Pancreas (tissue), 10 donors: ENCODE data around the gene TNPO3. TPM values are rescaled to one million over a fixed set of nuclear protein-coding genes. Genes with fewer than 3 reads are reported as not detected.
"Not testable (repeated sequence)": the region's sequence is repeated elsewhere in the genome, so short reads cannot be mapped to it uniquely, and the experiment has no call there.

Experiments used
- ATAC-seq, 4 donors: fragments of 200-7000 bp; cut with Tn5 transposase; one replicate each; pipeline versions ENCODE4 v1.8.0 to v1.9.1; 2020; ENCODE audit warnings: mild to moderate bottlenecking in 4 of 4, moderate library complexity in 4 of 4
- DNase-seq, 6 donors: peaks; one replicate each; pipeline ENCODE4 v3.0.0-alpha.2; 2020
- FAIRE-seq: peaks from 2 replicates; lab custom pipeline; 2012; peaks lifted over from hg19 to GRCh38; lab: Jason Lieb, UNC
- H3K27ac ChIP-seq, 4 donors: fragments of 200-600 bp; sonication (generic); 1 replicate in 3 of 4; 2 replicates in 1 of 4; pipeline versions ENCODE4 v1.5.0 to v1.8.0; 2020
- H3K27me3 ChIP-seq, 4 donors: fragments of 200-600 bp; one replicate each; pipeline ENCODE4 v1.8.0; 2021
- H3K36me3 ChIP-seq, 3 donors: fragments of 200-600 bp; sonication (generic) in 1 of 3; one replicate each; pipeline versions ENCODE4 v1.5.0 to v1.8.0; 2020 to 2021
- H3K4me1 ChIP-seq, 3 donors: fragments of 200-600 bp; one replicate each; pipeline ENCODE4 v1.8.0; 2021
- H3K4me3 ChIP-seq, 4 donors: fragments of 200-600 bp; sonication (generic) in 2 of 4; one replicate each; pipeline versions ENCODE4 v1.5.0 to v1.8.0; 2020 to 2021
- H3K9me3 ChIP-seq, 4 donors: fragments of 200-600 bp; one replicate each; pipeline ENCODE4 v1.8.0; 2021
- WGBS, 2 donors: extraction: QIAGEN DNeasy Blood & Tissue Kit; methylation state at CpG; one replicate each; pipeline ENCODE4 v1.1.7; 2013; 5-methylcytosine and 5-hydroxymethylcytosine counted together
- intact Hi-C, 3 donors: fragments of 100-400 bp; cut with DNase I; formaldehyde crosslinking; loops; one replicate each; pipeline versions ENCODE4 v1.11.1 to v1.14.2; 2022
- polyA plus RNA-seq, 2 donors: library from polyadenylated mRNA; stranded (reverse); fragments of 200-250 nt; gene quantifications; one replicate each; pipeline ENCODE4 v1.2.3, GENCODE V29; 2013
- total RNA-seq, 6 donors: library from RNA; stranded (reverse); fragmentation: NEBNext Ultra II Directional in 4 of 6; extraction: Animal tissue kit (Norgen Biotek cat#: 25700) in 4 of 6; gene quantifications; one replicate each; pipeline versions ENCODE4 v1.2.1 to v1.2.4, GENCODE V29; 2021 to 2023
- TF ChIP-seq, protein P1 (sequence below), 4 donors: fragments of 200-600 bp; sonication (generic) in 3 of 4; IDR thresholded peaks; one replicate each; pipeline versions ENCODE4 v1.5.0 to v1.8.0; 2021; ENCODE audit warnings: antibody characterized with exemption in 4 of 4
- donor health status: healthy with polysubstance abuse.
- donor health status: DM: no; HTN: no; CAD: no; lungs with moderate emphysema.
- donor health status: DM: no; HTN: no; CAD: no.
- donor health status: control.
- donor health status: control.
- donor health status: Bipolar disorder and iron deficiency.
- donor health status: DM: yes; HTN: yes; CAD: no.
- donor health status: DM: no; HTN: no; CAD: no.
- donor health status: DM: no; HTN: no; CAD: no.
- donor health status: DM: yes; HTN: yes; CAD: no.

TNPO3 gene
- total and polyA plus RNA-seq, 8 donors, result 6.5 to 20.7 (median 14.6) TPM

- TF ChIP-seq, protein P1, sequence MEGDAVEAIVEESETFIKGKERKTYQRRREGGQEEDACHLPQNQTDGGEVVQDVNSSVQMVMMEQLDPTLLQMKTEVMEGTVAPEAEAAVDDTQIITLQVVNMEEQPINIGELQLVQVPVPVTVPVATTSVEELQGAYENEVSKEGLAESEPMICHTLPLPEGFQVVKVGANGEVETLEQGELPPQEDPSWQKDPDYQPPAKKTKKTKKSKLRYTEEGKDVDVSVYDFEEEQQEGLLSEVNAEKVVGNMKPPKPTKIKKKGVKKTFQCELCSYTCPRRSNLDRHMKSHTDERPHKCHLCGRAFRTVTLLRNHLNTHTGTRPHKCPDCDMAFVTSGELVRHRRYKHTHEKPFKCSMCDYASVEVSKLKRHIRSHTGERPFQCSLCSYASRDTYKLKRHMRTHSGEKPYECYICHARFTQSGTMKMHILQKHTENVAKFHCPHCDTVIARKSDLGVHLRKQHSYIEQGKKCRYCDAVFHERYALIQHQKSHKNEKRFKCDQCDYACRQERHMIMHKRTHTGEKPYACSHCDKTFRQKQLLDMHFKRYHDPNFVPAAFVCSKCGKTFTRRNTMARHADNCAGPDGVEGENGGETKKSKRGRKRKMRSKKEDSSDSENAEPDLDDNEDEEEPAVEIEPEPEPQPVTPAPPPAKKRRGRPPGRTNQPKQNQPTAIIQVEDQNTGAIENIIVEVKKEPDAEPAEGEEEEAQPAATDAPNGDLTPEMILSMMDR (IDR thresholded peaks at IDR 0.05), result no peak
- Histone ChIP-seq H3K9me3 (no peaks in the 10 kb centered on the region), H3K27me3 (no peaks in the 10 kb centered on the region), H3K36me3 (no peaks in the 10 kb centered on the region), H3K4me1 (peaks cover 0 to 19% (median 18%) of the 10 kb centered on the region in 3 donors), H3K27ac (no peak overlapping the region), H3K4me3 (no peak overlapping the region)
- FAIRE-seq (no peak), ATAC-seq (no peak), DNase-seq (no peak)
- WGBS, 2 donors, result 11 to 15% methylated on average over 1 of the region's 1 CpG
- intact Hi-C loops, result no loop called here
Observed at GRCh38 chr7:129052441-129052840, 2.5 kb downstream of the TNPO3 start.

DNA sequence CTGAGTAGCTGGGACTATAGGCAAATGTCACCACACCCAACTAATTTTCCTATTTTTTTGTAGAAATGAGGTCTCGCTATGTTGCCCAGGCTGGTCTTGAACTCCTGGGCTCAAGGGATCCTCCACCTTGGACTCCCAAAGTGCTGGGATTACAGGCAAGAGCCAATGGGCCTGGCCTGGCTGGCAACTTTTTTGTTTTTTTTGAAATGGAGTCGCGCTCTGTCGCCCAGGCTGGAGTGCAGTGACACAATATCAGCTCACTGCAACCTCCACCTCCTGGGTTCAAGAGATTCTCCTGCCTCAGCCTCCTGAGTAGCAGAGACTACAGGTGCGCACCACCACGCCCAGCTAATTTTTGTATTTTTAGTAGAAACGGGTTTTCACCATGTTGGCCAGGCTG, 3.5 kb downstream of the TNPO3 start:
- H3K4me1 ChIP-seq, result peaks cover 0 to 19% (median 18%) of the 10 kb centered on the region in 3 donors
- H3K27ac ChIP-seq, H3K36me3 ChIP-seq, H3K27me3 ChIP-seq, FAIRE-seq, intact Hi-C loops, ATAC-seq, H3K9me3 ChIP-seq, DNase-seq, H3K4me3 ChIP-seq: not testable (repeated sequence)
- WGBS, 2 donors, result 96 to 97% methylated on average over 7 of the region's 7 CpGs

GRCh38 chr7:129047761-129048160, 7.2 kb downstream of the TNPO3 start:
- FAIRE-seq (no peak), ATAC-seq (no peak), DNase-seq (no peak)
- 98% methylated on average over 2 of the region's 2 CpGs for WGBS, 2 donors
- TF ChIP-seq, protein P1 (IDR thresholded peaks at IDR 0.05), result no peak
- H3K27ac ChIP-seq, result no peak overlapping the region
- no peaks in the 10 kb centered on the region for H3K27me3 ChIP-seq
- intact Hi-C loops, result no loop called here
- no peaks in the 10 kb centered on the region for H3K36me3 ChIP-seq
- no peak overlapping the region for H3K4me3 ChIP-seq
- H3K4me1 ChIP-seq, result peaks cover 0 to 8% (median 3%) of the 10 kb centered on the region in 3 donors
- H3K9me3 ChIP-seq, result no peaks in the 10 kb centered on the region

- H3K27me3 ChIP-seq, result no peaks in the 10 kb centered on the region
- no peak overlapping the region for H3K27ac ChIP-seq
- no peaks in the 10 kb centered on the region for H3K4me1 ChIP-seq
- peak in 2 of 4 donors; percentile 13 to 48 for ATAC-seq
- TF ChIP-seq, protein P1 (IDR thresholded peaks at IDR 0.05), result no peak
- FAIRE-seq, result no peak
- no peaks in the 10 kb centered on the region for H3K9me3 ChIP-seq
- no peaks in the 10 kb centered on the region for H3K36me3 ChIP-seq
- intact Hi-C loops, result no loop called here
- WGBS, 2 donors, result 51 to 70% methylated on average over 4 of the region's 4 CpGs
- H3K4me3 ChIP-seq, result no peak overlapping the region
- DNase-seq, result no peak
Observed at GRCh38 chr7:129045682-129046081, 9.2 kb downstream of the TNPO3 start.

GRCh38 chr7:129043012-129043411, 11.9 kb downstream of the TNPO3 start:
- Histone ChIP-seq H3K4me3 (no peak overlapping the region), H3K27me3 (no peaks in the 10 kb centered on the region), H3K27ac (no peak overlapping the region), H3K9me3 (no peaks in the 10 kb centered on the region), H3K4me1 (no peaks in the 10 kb centered on the region), H3K36me3 (peaks cover 0 to 12% (median 9%) of the 10 kb centered on the region in 3 donors)
- TF ChIP-seq, protein P1 (IDR thresholded peaks at IDR 0.05), result no peak
- ATAC-seq, result no peak
- intact Hi-C loops, result no loop called here
- DNase-seq, result no peak
- no peak for FAIRE-seq
- WGBS, 2 donors, result 88 to 95% methylated on average over 3 of the region's 3 CpGs
